ENCODE results near the gene RETREG2. TPM values are rescaled to one million over a fixed set of nuclear protein-coding genes. Genes with fewer than 3 reads are reported as not detected.

Gene RETREG2
- total RNA-seq, 1 experiment from 2014 or later = 59.5 TPM

GRCh38 chr2:219213486-219214071, 35.5 kb downstream of the RETREG2 start:
- no peaks in the 10 kb centered on the region for H3K9me3 ChIP-seq
- H3K4me3 ChIP-seq (ENCODE audit: low read depth, low read length) = no peak overlapping the region
- no peaks in the 10 kb centered on the region for H3K9me3 Mint-ChIP-seq (ENCODE audit: unreplicated experiment)
- intact Hi-C loops (cut with micrococcal nuclease; ENCODE audit: unreplicated experiment) = no loop called here
- no TSS peak for BruUV-seq (replicated peaks)
- no peak overlapping the region for H3K4me3 Mint-ChIP-seq (ENCODE audit: unreplicated experiment)
- peaks cover 14% of the 10 kb centered on the region for H3K4me1 ChIP-seq
- ChIA-PET CTCF (no interaction called here), POLR2A (no interaction called here)
- H3K27ac Mint-ChIP-seq (ENCODE audit: unreplicated experiment) = no peak overlapping the region
- H3K4me1 Mint-ChIP-seq (ENCODE audit: low read depth, unreplicated experiment) = no peaks in the 10 kb centered on the region
- DNase-seq = peak in 1 of 2 experiments; percentile 24
- H3K36me3 Mint-ChIP-seq (ENCODE audit: insufficient read depth, unreplicated experiment) = peaks cover 65% of the 10 kb centered on the region
- no peaks in the 10 kb centered on the region for H3K27me3 Mint-ChIP-seq (ENCODE audit: insufficient read depth, unreplicated experiment)
- TF ChIP-seq CTCF (IDR thresholded peaks at IDR 0.05; ENCODE audit: insufficient read depth in 1 of 2, low read depth in 1 of 2, low read length in 1 of 2, severe bottlenecking in 1 of 2, unreplicated experiment in 1 of 2) = no peak
- H3K36me3 ChIP-seq (ENCODE audit: control insufficient read depth, insufficient read depth, low read length) = peaks cover 18% of the 10 kb centered on the region
- no peaks in the 10 kb centered on the region for H3K27me3 ChIP-seq (replicated peaks; ENCODE audit: control insufficient read depth, insufficient read depth, low read length)

GRCh38 chr2:219214141-219214540, 36.1 kb downstream of the RETREG2 start:
- Mint-ChIP-seq H3K4me1 (ENCODE audit: low read depth, unreplicated experiment) (no peaks in the 10 kb centered on the region), H3K27ac (ENCODE audit: unreplicated experiment) (no peak overlapping the region), H3K27me3 (ENCODE audit: insufficient read depth, unreplicated experiment) (no peaks in the 10 kb centered on the region), H3K9me3 (ENCODE audit: unreplicated experiment) (no peaks in the 10 kb centered on the region), H3K36me3 (ENCODE audit: insufficient read depth, unreplicated experiment) (peaks cover 61% of the 10 kb centered on the region), H3K4me3 (ENCODE audit: unreplicated experiment) (no peak overlapping the region)
- CTCF ChIA-PET = no interaction called here
- peaks cover 15% of the 10 kb centered on the region for H3K4me1 ChIP-seq
- peak in 1 of 2 experiments; percentile 10 for DNase-seq
- POLR2A ChIA-PET = no interaction called here
- no peak for TF ChIP-seq CTCF (IDR thresholded peaks at IDR 0.05; ENCODE audit: insufficient read depth in 1 of 2, low read depth in 1 of 2, low read length in 1 of 2, severe bottlenecking in 1 of 2, unreplicated experiment in 1 of 2)
- H3K4me3 ChIP-seq (ENCODE audit: low read depth, low read length) = no peak overlapping the region
- no peaks in the 10 kb centered on the region for H3K27me3 ChIP-seq (replicated peaks; ENCODE audit: control insufficient read depth, insufficient read depth, low read length)
- intact Hi-C loops (cut with micrococcal nuclease; ENCODE audit: unreplicated experiment) = no loop called here
- no peaks in the 10 kb centered on the region for H3K9me3 ChIP-seq
- BruUV-seq (replicated peaks) = no TSS peak
- H3K36me3 ChIP-seq (ENCODE audit: control insufficient read depth, insufficient read depth, low read length) = peaks cover 15% of the 10 kb centered on the region

- intact Hi-C loops (cut with micrococcal nuclease; ENCODE audit: unreplicated experiment) = loop anchor here (5.0 kb wide), 1 partner anchor 173 kb away; the partner anchor contains the start of gene DNPEP
- Mint-ChIP-seq H3K9me3 (ENCODE audit: unreplicated experiment) (no peaks in the 10 kb centered on the region), H3K4me1 (ENCODE audit: low read depth, unreplicated experiment) (no peaks in the 10 kb centered on the region), H3K27me3 (ENCODE audit: insufficient read depth, unreplicated experiment) (no peaks in the 10 kb centered on the region), H3K4me3 (ENCODE audit: unreplicated experiment) (no peak overlapping the region), H3K36me3 (ENCODE audit: insufficient read depth, unreplicated experiment) (peaks cover 62% of the 10 kb centered on the region), H3K27ac (ENCODE audit: unreplicated experiment) (no peak overlapping the region)
- DNase-seq = no peak
- no TSS peak for BruUV-seq (replicated peaks)
- peaks cover 18% of the 10 kb centered on the region for H3K4me1 ChIP-seq
- H3K4me3 ChIP-seq (ENCODE audit: low read depth, low read length) = no peak overlapping the region
- CTCF ChIA-PET = no interaction called here
- TF ChIP-seq CTCF (IDR thresholded peaks at IDR 0.05; ENCODE audit: insufficient read depth in 1 of 2, low read depth in 1 of 2, low read length in 1 of 2, severe bottlenecking in 1 of 2, unreplicated experiment in 1 of 2) = no peak
- POLR2A ChIA-PET = no interaction called here
- peaks cover 13% of the 10 kb centered on the region for H3K36me3 ChIP-seq (ENCODE audit: control insufficient read depth, insufficient read depth, low read length)
- H3K27me3 ChIP-seq (replicated peaks; ENCODE audit: control insufficient read depth, insufficient read depth, low read length) = no peaks in the 10 kb centered on the region
- H3K9me3 ChIP-seq = no peaks in the 10 kb centered on the region
Observed at GRCh38 chr2:219214786-219215185, 36.7 kb downstream of the RETREG2 start.
